HepG2 (cell line): ENCODE results near the gene TCERG1. TPM values are rescaled to one million over a fixed set of nuclear protein-coding genes. Genes with fewer than 3 reads are reported as not detected.

Source experiments
- ATAC-seq: fragments of 200-7000 bp; cut with Tn5 transposase; 3 replicates; pipeline ENCODE4 v1.9.1; 2020; ENCODE audit warnings: mild to moderate bottlenecking, moderate library complexity
- BruUV-seq: library from RNA; stranded (reverse); fragments of 400-500 nt; replicated peaks from 2 replicates; lab custom pipeline; 2021; lab: Mats Ljungman, UMichigan
- CTCF ChIA-PET: fragments of 300-600 bp; formaldehyde crosslinking; extraction: SDS; loops from one replicate; lab custom pipeline; 2021; ENCODE audit warnings: low total read pairs, inconsistent platforms, low intra/inter-chr PET ratio; lab: Yijun Ruan, JAX
- POLR2A ChIA-PET: fragments of 350-600 bp; sonication (Branson Sonifier 250); formaldehyde crosslinking; loops from one replicate; lab custom pipeline; 2020; ENCODE audit warnings: antibody characterized with exemption, inconsistent platforms; lab: Yijun Ruan, JAX
- DNase-seq: peaks from one replicate; pipeline ENCODE4 v3.0.0-alpha.2; 2015; ENCODE audit warnings: low spot score
- FAIRE-seq: peaks from 3 replicates; lab custom pipeline; 2011; peaks lifted over from hg19 to GRCh38; lab: Jason Lieb, UNC
- H2AFZ ChIP-seq: one replicate; pipeline ENCODE4 v1.6.1; 2011; ENCODE audit warnings: low read length, inconsistent platforms
- H3K27ac ChIP-seq: fragments of 300-600 bp; 3 replicates; pipeline ENCODE4 v1.8.0; 2011; ENCODE audit warnings: mixed run types, mild to moderate bottlenecking, mixed read lengths, low read length, inconsistent platforms; ENCODE audit not compliant: insufficient read depth; ENCODE audit errors: extremely low read length
- H3K27me3 ChIP-seq, 2 experiments: fragments of 200-600 bp in 1 of 2; 2 replicates in 1 of 2; 3 replicates in 1 of 2; pipeline versions ENCODE4 v1.6.0 to v1.8.0; 2011; ENCODE audit warnings: low read length in 2 of 2, mild to moderate bottlenecking in 2 of 2, moderate library complexity in 2 of 2, inconsistent platforms in 1 of 2; ENCODE audit not compliant: insufficient read depth in 2 of 2, control insufficient read depth in 1 of 2
- H3K36me3 ChIP-seq, 2 experiments: fragments of 200-600 bp in 1 of 2; replicated peaks in 1 of 2; 2 replicates in 1 of 2; 3 replicates in 1 of 2; pipeline versions ENCODE4 v1.5.1 to v1.8.0; 2011; ENCODE audit warnings: low read length in 2 of 2, inconsistent platforms in 1 of 2; ENCODE audit not compliant: insufficient read depth in 2 of 2, control insufficient read depth in 1 of 2
- H3K4me1 ChIP-seq: 2 replicates; pipeline ENCODE4 v1.5.1; 2012; ENCODE audit warnings: low read length, inconsistent platforms; ENCODE audit not compliant: insufficient read depth
- H3K4me2 ChIP-seq: 2 replicates; pipeline ENCODE4 v1.6.0; 2011; ENCODE audit warnings: low read depth, low read length, inconsistent platforms
- H3K4me3 ChIP-seq, 3 experiments: fragments of 200-600 bp in 1 of 3; sonication (generic), shearing (Covaris generic) in 1 of 3; replicated peaks in 1 of 3; 2 replicates each; pipeline ENCODE4 v1.5.1; 2011 to 2016; ENCODE audit warnings: low read length in 3 of 3, inconsistent platforms in 2 of 3, low read depth in 2 of 3, mild to moderate bottlenecking in 2 of 3, control low read depth in 1 of 3, mixed read lengths in 1 of 3; ENCODE audit not compliant: insufficient read depth in 1 of 3
- H3K79me2 ChIP-seq: one replicate; pipeline ENCODE4 v1.6.1; 2011; ENCODE audit warnings: low read length, inconsistent platforms; ENCODE audit not compliant: insufficient read depth
- H3K9ac ChIP-seq: 2 replicates; pipeline ENCODE4 v1.6.0; 2011; ENCODE audit warnings: mild to moderate bottlenecking, low read depth, low read length, inconsistent platforms; ENCODE audit not compliant: insufficient read depth
- H3K9me3 ChIP-seq: 2 replicates; pipeline ENCODE4 v1.5.1; 2012; ENCODE audit warnings: mild to moderate bottlenecking, low read length
- H4K20me1 ChIP-seq: 2 replicates; pipeline ENCODE4 v1.6.0; 2011; ENCODE audit warnings: inconsistent platforms, mild to moderate bottlenecking, low read length, moderate library complexity; ENCODE audit not compliant: insufficient read depth
- BCL6 ChIP-seq: IDR thresholded peaks from 2 replicates; pipeline ENCODE4 v1.6.1; 2016; ENCODE audit warnings: missing genetic modification reagents, missing compliant biosample characterization
- CEBPZ ChIP-seq: IDR thresholded peaks from 2 replicates; pipeline ENCODE4 v1.6.1; 2012; ENCODE audit warnings: low read length, improper control_type of control experiment
- ISX ChIP-seq: sonication (generic); formaldehyde crosslinking; conservative IDR thresholded peaks from 2 replicates; pipeline ENCODE4 v1.5.0; 2020; ENCODE audit warnings: missing genetic modification reagents
- MIXL1 ChIP-seq: IDR thresholded peaks from 2 replicates; pipeline ENCODE4 v1.6.1; 2016
- MTF1 ChIP-seq: sonication (generic); formaldehyde crosslinking; IDR thresholded peaks from 2 replicates; pipeline ENCODE4 v1.5.0; 2020; ENCODE audit warnings: missing genetic modification reagents
- TEAD2 ChIP-seq: sonication (generic); formaldehyde crosslinking; IDR thresholded peaks from 2 replicates; pipeline ENCODE4 v1.9.0; 2021; ENCODE audit warnings: missing genetic modification reagents
- THYN1 ChIP-seq: sonication (generic); formaldehyde crosslinking; IDR thresholded peaks from 2 replicates; pipeline ENCODE4 v1.8.1; 2023; ENCODE audit warnings: low read depth, mild to moderate bottlenecking, moderate library complexity, missing genetic modification reagents, borderline replicate concordance
- ZNF138 ChIP-seq: sonication (generic); formaldehyde crosslinking; IDR thresholded peaks from 2 replicates; pipeline ENCODE4 v1.5.0; 2020; ENCODE audit warnings: mild to moderate bottlenecking, low read depth, missing genetic modification reagents
- WGBS: methylation state at CpG from one replicate; pipeline ENCODE4 v1.1.6; 2017; ENCODE audit warnings: low lambda C conversion rate; 5-methylcytosine and 5-hydroxymethylcytosine counted together
- in situ Hi-C: cut with HindIII; loops from 2 replicates; pipeline ENCODE4 v1.10.0; 2017; ENCODE audit warnings: low pct_unique_long_range_greater_than_20kb; ENCODE audit not compliant: extremely low pct_ligation_motif_present
- intact Hi-C: fragments of 100-400 bp; cut with micrococcal nuclease; formaldehyde crosslinking; loops from one replicate; pipeline ENCODE4 v1.10.0; 2022; ENCODE audit not compliant: unreplicated experiment
- polyA plus RNA-seq, 8 experiments: library from polyadenylated mRNA; depleted of rRNA in 3 of 8; stranded (reverse) in 7 of 8; unstranded in 1 of 8; fragments of >200 nt; fragmentation: Illumina TruSeq in 4 of 8; extraction: Trizol in 4 of 8; gene quantifications; 2 replicates each; pipeline versions ENCODE4 v1.2.1 to v1.2.3, GENCODE V29; 2011 to 2016; ENCODE audit warnings: low read depth in 4 of 8, missing spikeins in 1 of 8, mixed read lengths in 1 of 8; ENCODE audit not compliant: insufficient read depth in 1 of 8
- total RNA-seq, 5 experiments: library from RNA; depleted of rRNA; stranded (reverse); fragments of >200 nt; fragmentation: Illumina TruSeq; extraction: Trizol; gene quantifications; 2 replicates each; pipeline ENCODE4 v1.2.3, GENCODE V29; 2016; ENCODE audit warnings: low read depth in 1 of 5
- TF ChIP-seq, protein P1 (sequence below): sonication (generic); formaldehyde crosslinking; IDR thresholded peaks from 2 replicates; pipeline ENCODE4 v1.5.1; 2020; ENCODE audit warnings: missing genetic modification reagents, mild to moderate bottlenecking, borderline replicate concordance
- TF ChIP-seq, protein P2 (sequence below): sonication (generic); formaldehyde crosslinking; IDR thresholded peaks from 2 replicates; pipeline ENCODE4 v1.5.0; 2020; ENCODE audit warnings: mild to moderate bottlenecking, missing genetic modification reagents, moderate library complexity
- TF ChIP-seq, protein P3 (sequence below): fragments of 450-650 bp; IDR thresholded peaks from 2 replicates; pipeline ENCODE4 v1.6.1; 2017

TCERG1 gene
- total and polyA plus RNA-seq, 2 of the 13 experiments (the other 11 are each of a cell fraction or from before 2014, with no cell fraction given) = 71.7 to 86.6 TPM

GRCh38 chr5:146533260-146533857 lies 86.2 kb downstream of the TCERG1 start (continued):
- TF ChIP-seq, protein P1, sequence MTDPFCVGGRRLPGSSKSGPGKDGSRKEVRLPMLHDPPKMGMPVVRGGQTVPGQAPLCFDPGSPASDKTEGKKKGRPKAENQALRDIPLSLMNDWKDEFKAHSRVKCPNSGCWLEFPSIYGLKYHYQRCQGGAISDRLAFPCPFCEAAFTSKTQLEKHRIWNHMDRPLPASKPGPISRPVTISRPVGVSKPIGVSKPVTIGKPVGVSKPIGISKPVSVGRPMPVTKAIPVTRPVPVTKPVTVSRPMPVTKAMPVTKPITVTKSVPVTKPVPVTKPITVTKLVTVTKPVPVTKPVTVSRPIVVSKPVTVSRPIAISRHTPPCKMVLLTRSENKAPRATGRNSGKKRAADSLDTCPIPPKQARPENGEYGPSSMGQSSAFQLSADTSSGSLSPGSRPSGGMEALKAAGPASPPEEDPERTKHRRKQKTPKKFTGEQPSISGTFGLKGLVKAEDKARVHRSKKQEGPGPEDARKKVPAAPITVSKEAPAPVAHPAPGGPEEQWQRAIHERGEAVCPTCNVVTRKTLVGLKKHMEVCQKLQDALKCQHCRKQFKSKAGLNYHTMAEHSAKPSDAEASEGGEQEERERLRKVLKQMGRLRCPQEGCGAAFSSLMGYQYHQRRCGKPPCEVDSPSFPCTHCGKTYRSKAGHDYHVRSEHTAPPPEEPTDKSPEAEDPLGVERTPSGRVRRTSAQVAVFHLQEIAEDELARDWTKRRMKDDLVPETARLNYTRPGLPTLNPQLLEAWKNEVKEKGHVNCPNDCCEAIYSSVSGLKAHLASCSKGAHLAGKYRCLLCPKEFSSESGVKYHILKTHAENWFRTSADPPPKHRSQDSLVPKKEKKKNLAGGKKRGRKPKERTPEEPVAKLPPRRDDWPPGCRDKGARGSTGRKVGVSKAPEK (CRISPR knock-in tag) = no peak
- 0 out of 2 replicates have a peak, but pooled peaks have one; percentile 12 for TF ChIP-seq BCL6
- TF ChIP-seq, protein P2, sequence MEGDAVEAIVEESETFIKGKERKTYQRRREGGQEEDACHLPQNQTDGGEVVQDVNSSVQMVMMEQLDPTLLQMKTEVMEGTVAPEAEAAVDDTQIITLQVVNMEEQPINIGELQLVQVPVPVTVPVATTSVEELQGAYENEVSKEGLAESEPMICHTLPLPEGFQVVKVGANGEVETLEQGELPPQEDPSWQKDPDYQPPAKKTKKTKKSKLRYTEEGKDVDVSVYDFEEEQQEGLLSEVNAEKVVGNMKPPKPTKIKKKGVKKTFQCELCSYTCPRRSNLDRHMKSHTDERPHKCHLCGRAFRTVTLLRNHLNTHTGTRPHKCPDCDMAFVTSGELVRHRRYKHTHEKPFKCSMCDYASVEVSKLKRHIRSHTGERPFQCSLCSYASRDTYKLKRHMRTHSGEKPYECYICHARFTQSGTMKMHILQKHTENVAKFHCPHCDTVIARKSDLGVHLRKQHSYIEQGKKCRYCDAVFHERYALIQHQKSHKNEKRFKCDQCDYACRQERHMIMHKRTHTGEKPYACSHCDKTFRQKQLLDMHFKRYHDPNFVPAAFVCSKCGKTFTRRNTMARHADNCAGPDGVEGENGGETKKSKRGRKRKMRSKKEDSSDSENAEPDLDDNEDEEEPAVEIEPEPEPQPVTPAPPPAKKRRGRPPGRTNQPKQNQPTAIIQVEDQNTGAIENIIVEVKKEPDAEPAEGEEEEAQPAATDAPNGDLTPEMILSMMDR (CRISPR knock-in tag) = peak; percentile 89
- TF ChIP-seq ZNF138 (CRISPR knock-in tag) = no peak

GRCh38 chr5:146533882-146534281 lies 86.7 kb downstream of the TCERG1 start:
- FAIRE-seq (no peak), ATAC-seq (no peak), DNase-seq (no peak)
- Histone ChIP-seq H3K79me2 (no peaks in the 10 kb centered on the region), H3K9me3 (no peaks in the 10 kb centered on the region), H2AFZ (no peak overlapping the region), H3K27ac (no peak overlapping the region), H3K9ac (no peak overlapping the region), H3K4me1 (no peaks in the 10 kb centered on the region), H4K20me1 (no peaks in the 10 kb centered on the region), H3K36me3 (no peaks in the 10 kb centered on the region), H3K4me2 (no peak overlapping the region), H3K27me3 (no peaks in the 10 kb centered on the region), H3K4me3 (no peak overlapping the region)
- intact Hi-C loops = loop anchor here (1.0 to 10.0 kb wide), 3 partner anchors 432 to 1041 kb away; no protein-coding TSS in a partner anchor
- 0% methylated on average over 1 of the region's 1 CpG for WGBS
- CTCF ChIA-PET = no interaction called here
- in situ Hi-C loops = no loop called here
- POLR2A ChIA-PET = no interaction called here
- no TSS peak for BruUV-seq
- TF ChIP-seq TEAD2 (CRISPR knock-in tag) (no peak), ISX (no peak), THYN1 (CRISPR knock-in tag) (no peak), MTF1 (CRISPR knock-in tag) (no peak), MIXL1 (CRISPR knock-in tag) (no peak), CEBPZ (no peak)
- TF ChIP-seq, protein P3, sequence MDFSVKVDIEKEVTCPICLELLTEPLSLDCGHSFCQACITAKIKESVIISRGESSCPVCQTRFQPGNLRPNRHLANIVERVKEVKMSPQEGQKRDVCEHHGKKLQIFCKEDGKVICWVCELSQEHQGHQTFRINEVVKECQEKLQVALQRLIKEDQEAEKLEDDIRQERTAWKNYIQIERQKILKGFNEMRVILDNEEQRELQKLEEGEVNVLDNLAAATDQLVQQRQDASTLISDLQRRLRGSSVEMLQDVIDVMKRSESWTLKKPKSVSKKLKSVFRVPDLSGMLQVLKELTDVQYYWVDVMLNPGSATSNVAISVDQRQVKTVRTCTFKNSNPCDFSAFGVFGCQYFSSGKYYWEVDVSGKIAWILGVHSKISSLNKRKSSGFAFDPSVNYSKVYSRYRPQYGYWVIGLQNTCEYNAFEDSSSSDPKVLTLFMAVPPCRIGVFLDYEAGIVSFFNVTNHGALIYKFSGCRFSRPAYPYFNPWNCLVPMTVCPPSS = no peak
